IMR-90 (cell line): ENCODE data around the gene ZNF654. TPM values are rescaled to one million over a fixed set of nuclear protein-coding genes. Genes with fewer than 3 reads are reported as not detected.

Experiments used
- ATAC-seq: fragments of 200-7000 bp; cut with Tn5 transposase; 2 replicates; pipeline ENCODE4 v1.9.1; 2020; ENCODE audit warnings: low read depth, mild to moderate bottlenecking, moderate library complexity
- BruUV-seq: library from RNA; stranded (reverse); fragments of 400-500 nt; replicated peaks from 2 replicates; lab custom pipeline; 2021; lab: Mats Ljungman, UMichigan
- CTCF ChIA-PET: fragments of 300-600 bp; formaldehyde crosslinking; extraction: SDS; loops from one replicate; lab custom pipeline; 2021; ENCODE audit warnings: antibody characterized with exemption; lab: Yijun Ruan, JAX
- POLR2A ChIA-PET: fragments of 300-600 bp; sonication (Branson Sonifier 250); formaldehyde crosslinking; loops from one replicate; lab custom pipeline; 2022; ENCODE audit warnings: antibody characterized with exemption; ENCODE audit not compliant: unreplicated experiment; lab: Charles Lee
- DNase-seq: peaks from one replicate; pipeline ENCODE4 v3.0.0; 2013
- H2AFZ ChIP-seq: replicated peaks from 2 replicates; pipeline ENCODE3; 2013; ENCODE audit warnings: low read length, mild to moderate bottlenecking; ENCODE audit not compliant: poor library complexity
- H2AK5ac ChIP-seq: 2 replicates; pipeline ENCODE4 v1.6.1; 2013; ENCODE audit warnings: low read depth, low read length, inconsistent platforms
- H2AK9ac ChIP-seq: replicated peaks from 2 replicates; pipeline ENCODE3; 2013; ENCODE audit warnings: mild to moderate bottlenecking, low read depth, low read length, moderate library complexity; ENCODE audit not compliant: poor library complexity
- H2BK120ac ChIP-seq: 2 replicates; pipeline ENCODE4 v1.6.1; 2013; ENCODE audit warnings: low read depth, low read length, inconsistent platforms
- H2BK15ac ChIP-seq: 3 replicates; pipeline ENCODE4 v1.6.1; 2013; ENCODE audit warnings: low read depth, low read length, inconsistent platforms
- H2BK20ac ChIP-seq: 2 replicates; pipeline ENCODE4 v1.6.1; 2013; ENCODE audit warnings: low read depth, mild to moderate bottlenecking, inconsistent platforms, low read length, moderate library complexity
- H2BK5ac ChIP-seq: 2 replicates; pipeline ENCODE4 v1.6.1; 2013; ENCODE audit warnings: mild to moderate bottlenecking, low read depth, low read length, inconsistent platforms; ENCODE audit not compliant: poor library complexity, severe bottlenecking
- H3K14ac ChIP-seq: replicated peaks from 2 replicates; pipeline ENCODE4 v1.6.1; 2013; ENCODE audit warnings: low read depth, low read length, inconsistent platforms
- H3K18ac ChIP-seq: 2 replicates; pipeline ENCODE4 v1.6.1; 2013; ENCODE audit warnings: low read depth, low read length, control low read depth
- H3K23ac ChIP-seq: 2 replicates; pipeline ENCODE4 v1.6.1; 2013; ENCODE audit warnings: low read depth, low read length, inconsistent platforms
- H3K27ac ChIP-seq: 2 replicates; pipeline ENCODE4 v1.5.1; 2013; ENCODE audit warnings: mild to moderate bottlenecking, control low read depth, low read length; ENCODE audit not compliant: insufficient read depth
- H3K27me3 ChIP-seq: 2 replicates; pipeline ENCODE4 v1.6.1; 2013; ENCODE audit warnings: low read length; ENCODE audit not compliant: control insufficient read depth, insufficient read depth
- H3K36me3 ChIP-seq: 2 replicates; pipeline ENCODE4 v1.6.1; 2013; ENCODE audit warnings: low read length, mixed read lengths; ENCODE audit not compliant: control insufficient read depth, insufficient read depth
- H3K4ac ChIP-seq: 2 replicates; pipeline ENCODE4 v1.6.1; 2013; ENCODE audit warnings: low read depth, low read length, inconsistent platforms
- H3K4me1 ChIP-seq: 2 replicates; pipeline ENCODE4 v1.6.1; 2013; ENCODE audit warnings: low read length, mixed read lengths; ENCODE audit not compliant: control insufficient read depth, insufficient read depth
- H3K4me2 ChIP-seq: 2 replicates; pipeline ENCODE4 v1.6.1; 2013; ENCODE audit warnings: low read depth, mild to moderate bottlenecking, control low read depth, low read length, moderate library complexity
- H3K4me3 ChIP-seq: 2 replicates; pipeline ENCODE4 v1.5.1; 2013; ENCODE audit warnings: low read depth, mild to moderate bottlenecking, control low read depth, low read length, moderate library complexity; ENCODE audit not compliant: insufficient read depth
- H3K56ac ChIP-seq: 2 replicates; pipeline ENCODE4 v1.6.1; 2013; ENCODE audit warnings: low read length, inconsistent platforms; ENCODE audit not compliant: insufficient read depth; ENCODE audit errors: extremely low read depth
- H3K79me1 ChIP-seq, 2 experiments: 2 replicates each; pipeline ENCODE4 v1.6.1; 2013; ENCODE audit warnings: low read length in 2 of 2, inconsistent platforms in 1 of 2, low read depth in 1 of 2
- H3K9ac ChIP-seq: 2 replicates; pipeline ENCODE4 v1.6.1; 2013; ENCODE audit warnings: low read depth, low read length, control low read depth
- H3K9me1 ChIP-seq: 2 replicates; pipeline ENCODE4 v1.6.1; 2013; ENCODE audit warnings: low read length, inconsistent platforms; ENCODE audit not compliant: insufficient read depth
- H3K9me3 ChIP-seq: 2 replicates; pipeline ENCODE4 v1.6.1; 2013; ENCODE audit warnings: low read length; ENCODE audit not compliant: control insufficient read depth, insufficient read depth
- H4K20me1 ChIP-seq: 2 replicates; pipeline ENCODE4 v1.6.1; 2013; ENCODE audit warnings: low read length, inconsistent platforms; ENCODE audit not compliant: insufficient read depth
- H4K5ac ChIP-seq: 2 replicates; pipeline ENCODE4 v1.6.1; 2013; ENCODE audit warnings: mild to moderate bottlenecking, low read depth, low read length, control low read depth
- H4K8ac ChIP-seq, 2 experiments: 2 replicates each; pipeline ENCODE4 v1.6.1; 2013; ENCODE audit warnings: low read depth in 2 of 2, low read length in 2 of 2, control low read depth in 1 of 2, inconsistent platforms in 1 of 2
- H4K91ac ChIP-seq: 2 replicates; pipeline ENCODE4 v1.6.1; 2013; ENCODE audit warnings: low read depth, low read length, inconsistent platforms; ENCODE audit not compliant: insufficient read depth
- CEBPB ChIP-seq: IDR thresholded peaks from 2 replicates; pipeline ENCODE4 v1.6.1; 2012; ENCODE audit warnings: low read depth, low read length, improper control_type of control experiment
- CTCF ChIP-seq: conservative IDR thresholded peaks from 2 replicates; pipeline ENCODE4 v1.5.1; 2012; ENCODE audit warnings: mild to moderate bottlenecking, low read depth, low read length, improper control_type of control experiment
- ELK1 ChIP-seq: fragments of 150-350 bp; IDR thresholded peaks from 2 replicates; pipeline ENCODE4 v1.6.1; 2016; ENCODE audit warnings: low read depth, mild to moderate bottlenecking, low read length, moderate library complexity, borderline replicate concordance
- MXI1 ChIP-seq: IDR thresholded peaks from 2 replicates; pipeline ENCODE4 v1.6.1; 2012; ENCODE audit warnings: low read depth, mild to moderate bottlenecking, low read length, moderate library complexity, borderline replicate concordance
- USF2 ChIP-seq: fragments of 150-350 bp; IDR thresholded peaks from 2 replicates; pipeline ENCODE4 v1.6.1; 2017; ENCODE audit warnings: mild to moderate bottlenecking, antibody characterized with exemption, low read length, low read depth
- WGBS, 2 experiments: methylation state at CpG; one replicate each; pipeline versions ENCODE4 v1.1.5 to v1.1.7; 2013; ENCODE audit warnings: missing lambda C conversion rate in 2 of 2; ENCODE audit not compliant: insufficient read length in 1 of 2; ENCODE audit errors: extremely low coverage in 2 of 2; 5-methylcytosine and 5-hydroxymethylcytosine counted together
- dilution Hi-C: fragments of 300-500 bp; cut with HindIII; formaldehyde crosslinking; loops from one replicate; pipeline ENCODE4 v1.14.3; 2018; ENCODE audit warnings: low sequenced_read_pairs; ENCODE audit not compliant: unreplicated experiment
- in situ Hi-C: fragments of 300-500 bp; cut with MboI; formaldehyde crosslinking; loops from 3 replicates; pipeline ENCODE4 v1.14.3; 2019; ENCODE audit warnings: low sequenced_read_pairs, inconsistent platforms, mixed read lengths
- intact Hi-C: fragments of 100-400 bp; cut with micrococcal nuclease; formaldehyde crosslinking; loops from 2 replicates; pipeline ENCODE4 v1.10.0; 2022
- polyA plus RNA-seq, 3 experiments: library from polyadenylated mRNA; depleted of rRNA; stranded (reverse); fragments of >200 nt; gene quantifications; 2 replicates each; pipeline ENCODE4 v1.2.3, GENCODE V29; 2012; ENCODE audit warnings: low replicate concordance in 1 of 3
- total RNA-seq: library from RNA; depleted of rRNA; stranded (reverse); fragments of >200 nt; gene quantifications from 2 replicates; pipeline ENCODE4 v1.2.3, GENCODE V29; 2012

Gene ZNF654
- total and polyA plus RNA-seq, 2 of the 4 experiments (the other 2 are of a cell fraction): 3.3 to 11.5 TPM

- Histone ChIP-seq H3K23ac (no peak overlapping the region), H3K36me3 (peaks cover 14% of the 10 kb centered on the region), H4K8ac (no peak overlapping the region), H4K5ac (no peak overlapping the region), H3K9me3 (no peaks in the 10 kb centered on the region), H3K56ac (no peak overlapping the region), H3K14ac (no peak overlapping the region), H4K20me1 (no peaks in the 10 kb centered on the region), H2AK9ac (no peak overlapping the region), H3K9ac (0 out of 2 replicates have a peak overlapping the region, but pooled peaks have one; percentile 56), H3K4me1 (no peaks in the 10 kb centered on the region), H2BK120ac (no peak overlapping the region), H2BK20ac (no peak overlapping the region), H3K27ac (no peak overlapping the region), H2BK15ac (no peak overlapping the region), H2AK5ac (no peak overlapping the region), H4K91ac (no peak overlapping the region), H3K27me3 (no peaks in the 10 kb centered on the region), H3K4me3 (peak overlapping the region; percentile 28), H3K79me1 (peaks cover 7 to 33% of the 10 kb centered on the region in 2 experiments; a peak in 3 of 4 replicates), H3K4me2 (peak overlapping the region; percentile 86), H2BK5ac (no peak overlapping the region), H3K9me1 (no peaks in the 10 kb centered on the region), H3K4ac (no peak overlapping the region), H2AFZ (no peak overlapping the region), H3K18ac (no peak overlapping the region)
- POLR2A ChIA-PET: no interaction called here
- BruUV-seq: no TSS peak
- in situ Hi-C loops (no loop called here), dilution Hi-C loops (no loop called here), intact Hi-C loops (no loop called here)
- CTCF ChIA-PET: no interaction called here
- DNase-seq: no peak
- no peak for ATAC-seq
- WGBS, 2 experiments: no CpG with 5 or more reads among the region's 4 CpGs
- TF ChIP-seq CTCF (no peak), CEBPB (no peak), USF2 (no peak), MXI1 (no peak), ELK1 (no peak)
Observed at GRCh38 chr3:88151358-88151757, 92.3 kb downstream of the ZNF654 start.
